Keratinocyte (primary cell): Measurements from ENCODE around the gene CPVL.

ENCODE experiments used
- CTCF ChIP-seq, 3 experiments: IDR thresholded peaks in 1 of 3; conservative IDR thresholded peaks in 1 of 3; optimal IDR thresholded peaks in 1 of 3; 2 replicates in 2 of 3; 3 replicates in 1 of 3; pipeline versions ENCODE3 to v1.5.1; 2011; ENCODE audit warnings: low read length in 3 of 3, mild to moderate bottlenecking in 3 of 3, moderate library complexity in 2 of 3, control low read depth in 1 of 3, inconsistent platforms in 1 of 3; ENCODE audit not compliant: insufficient read depth in 2 of 3; ENCODE audit errors: extremely low read depth in 1 of 3
- EZH2 ChIP-seq: IDR thresholded peaks from one replicate; pipeline ENCODE4 v1.6.1; 2012; ENCODE audit warnings: inconsistent platforms, mild to moderate bottlenecking, low read length, moderate library complexity

GRCh38 chr7:28992798-28993197 lies 153.5 kb downstream of the CPVL start:
- TF ChIP-seq EZH2: no peak
- no peak for TF ChIP-seq CTCF (optimal IDR thresholded peaks at IDR 0.05 in 1 of 3, IDR thresholded peaks at IDR 0.05 in 1 of 3, conservative IDR thresholded peaks at IDR 0.05 in 1 of 3; ENCODE audit: extremely low read depth in 1 of 3, insufficient read depth in 2 of 3, low read length in 3 of 3)
